Activated naive CD4-positive, alpha-beta T cell treated with anti-CD3 and anti-CD28 coated beads, Interleukin-2, amount 10 ng/mL, durations not matched to agents 7 days and 5 days (primary cell): ENCODE data around the gene PER3.

ENCODE experiments used
- CTCF ChIA-PET: fragments of 350-600 bp; sonication (Branson Sonifier 250); formaldehyde crosslinking; loops from one replicate; lab custom pipeline; 2021; ENCODE audit warnings: antibody characterized with exemption; lab: Charles Lee
- DNase-seq: peaks from one replicate; pipeline ENCODE4 v3.0.0-alpha.2; 2020
- H3K27ac Mint-ChIP-seq: one replicate; pipeline ENCODE4 v1.8.0; 2021; ENCODE audit warnings: mild to moderate bottlenecking, moderate library complexity, mixed read lengths
- H3K27me3 Mint-ChIP-seq: one replicate; pipeline ENCODE4 v1.8.0; 2021; ENCODE audit warnings: mild to moderate bottlenecking, mixed read lengths
- H3K36me3 Mint-ChIP-seq: one replicate; pipeline ENCODE4 v1.8.0; 2021; ENCODE audit warnings: mixed read lengths
- H3K4me1 Mint-ChIP-seq: one replicate; pipeline ENCODE4 v1.8.0; 2021; ENCODE audit warnings: mixed read lengths
- H3K4me3 Mint-ChIP-seq: one replicate; pipeline ENCODE4 v1.8.0; 2021; ENCODE audit warnings: mild to moderate bottlenecking, moderate library complexity, mixed read lengths
- H3K9me3 Mint-ChIP-seq: one replicate; pipeline ENCODE4 v1.8.0; 2021; ENCODE audit warnings: mixed read lengths

The PER3 gene

DNA sequence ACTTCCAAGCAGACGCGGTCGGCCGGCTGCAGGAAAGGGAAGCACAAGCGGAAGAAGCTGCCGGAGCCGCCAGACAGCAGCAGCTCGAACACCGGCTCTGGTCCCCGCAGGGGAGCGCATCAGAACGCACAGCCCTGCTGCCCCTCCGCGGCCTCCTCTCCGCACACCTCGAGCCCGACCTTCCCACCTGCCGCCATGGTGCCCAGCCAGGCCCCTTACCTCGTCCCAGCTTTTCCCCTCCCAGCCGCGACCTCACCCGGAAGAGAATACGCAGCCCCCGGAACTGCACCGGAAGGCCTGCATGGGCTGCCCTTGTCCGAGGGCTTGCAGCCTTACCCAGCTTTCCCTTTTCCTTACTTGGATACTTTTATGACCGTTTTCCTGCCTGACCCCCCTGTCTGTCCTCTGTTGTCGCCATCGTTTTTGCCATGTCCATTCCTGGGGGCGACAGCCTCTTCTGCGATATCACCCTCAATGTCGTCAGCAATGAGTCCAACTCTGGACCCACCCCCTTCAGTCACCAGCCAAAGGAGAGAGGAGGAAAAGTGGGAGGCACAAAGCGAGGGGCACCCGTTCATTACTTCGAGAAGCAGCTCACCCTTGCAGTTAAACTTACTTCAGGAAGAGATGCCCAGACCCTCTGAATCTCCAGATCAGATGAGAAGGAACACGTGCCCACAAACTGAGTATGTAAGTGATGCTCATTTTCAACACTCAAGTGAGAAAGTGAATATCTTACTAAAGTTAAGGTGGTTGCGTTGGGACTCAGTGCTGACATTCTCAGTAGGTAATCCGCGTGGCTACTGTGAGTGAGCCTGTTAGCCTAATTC lies 43.2 kb downstream of the PER3 start:
- peak; percentile 49 for DNase-seq
- CTCF ChIA-PET, result no interaction called here
- H3K27ac Mint-ChIP-seq, result peak overlapping the region; percentile 84
- H3K4me1 Mint-ChIP-seq, result peaks cover 2% of the 10 kb centered on the region
- no peaks in the 10 kb centered on the region for H3K36me3 Mint-ChIP-seq
- H3K27me3 Mint-ChIP-seq, result no peaks in the 10 kb centered on the region
- H3K4me3 Mint-ChIP-seq, result peak overlapping the region; percentile 78
- no peaks in the 10 kb centered on the region for H3K9me3 Mint-ChIP-seq

DNA sequence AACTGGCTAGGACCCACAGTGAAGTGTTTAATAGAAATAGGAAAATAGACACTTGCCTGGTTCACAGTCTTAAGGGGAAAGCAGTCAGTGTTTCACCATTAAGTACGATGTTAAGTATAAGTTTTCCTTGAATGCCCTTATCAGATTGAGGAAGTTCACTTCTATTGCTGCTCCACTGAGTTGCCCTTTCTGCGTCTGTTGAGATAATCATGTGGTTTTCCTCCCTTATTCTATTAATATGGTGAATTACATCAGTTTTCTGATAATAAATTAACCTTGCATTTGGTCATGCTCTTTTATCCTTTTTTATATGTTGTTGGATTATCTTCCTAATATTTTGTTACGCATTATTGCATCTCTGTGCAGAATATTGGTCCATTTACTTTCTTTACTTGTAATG lies 47.4 kb downstream of the PER3 start:
- CTCF ChIA-PET, result no interaction called here
- no peak overlapping the region for H3K27ac Mint-ChIP-seq
- DNase-seq, result no peak
- H3K36me3 Mint-ChIP-seq, result no peaks in the 10 kb centered on the region
- H3K9me3 Mint-ChIP-seq, result no peaks in the 10 kb centered on the region
- H3K27me3 Mint-ChIP-seq, result no peaks in the 10 kb centered on the region
- no peak overlapping the region for H3K4me3 Mint-ChIP-seq
- H3K4me1 Mint-ChIP-seq, result peaks cover under 1% of the 10 kb centered on the region

DNA sequence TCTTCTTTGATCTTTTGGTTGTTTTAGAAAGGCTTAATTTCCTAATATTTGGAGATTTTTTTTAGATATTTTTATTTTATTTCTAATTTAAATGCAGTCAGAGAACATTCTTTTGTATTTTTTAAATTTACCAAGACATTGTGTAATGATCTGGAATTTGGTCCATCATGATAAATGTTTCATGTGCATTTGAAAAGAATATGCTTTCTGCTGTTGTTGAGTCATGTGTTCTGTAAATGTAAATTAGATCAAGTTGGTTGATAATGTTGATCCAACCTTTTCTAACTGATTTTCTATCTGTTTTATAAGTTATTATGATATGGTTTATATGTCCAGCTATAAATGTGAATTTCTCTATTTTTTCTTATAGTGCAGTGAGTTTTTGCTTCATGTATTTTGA lies 48.9 kb downstream of the PER3 start:
- no peaks in the 10 kb centered on the region for H3K4me1 Mint-ChIP-seq
- H3K36me3 Mint-ChIP-seq, result peaks cover 2% of the 10 kb centered on the region
- no peak overlapping the region for H3K27ac Mint-ChIP-seq
- CTCF ChIA-PET, result no interaction called here
- H3K9me3 Mint-ChIP-seq, result no peaks in the 10 kb centered on the region
- no peak for DNase-seq
- H3K4me3 Mint-ChIP-seq, result no peak overlapping the region
- no peaks in the 10 kb centered on the region for H3K27me3 Mint-ChIP-seq

DNA sequence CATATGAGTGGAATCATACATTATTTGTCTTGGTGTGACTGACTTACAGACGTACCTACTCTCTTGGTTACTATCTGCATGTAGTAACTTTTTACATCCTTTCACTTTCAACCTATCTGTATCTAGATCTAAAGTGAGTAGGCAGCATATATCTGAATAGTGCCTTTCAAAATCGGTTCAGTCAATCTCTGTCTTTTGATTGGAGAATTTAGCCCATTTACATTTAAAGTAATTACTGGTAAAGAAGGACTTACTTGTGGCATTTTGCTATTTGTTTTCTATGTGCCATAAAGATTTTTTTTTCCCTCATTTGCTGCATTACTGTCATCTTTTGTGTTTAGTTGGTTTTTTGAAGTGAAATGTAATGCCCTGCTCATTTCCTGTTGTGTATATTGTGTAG lies 54.6 kb downstream of the PER3 start:
- no peak overlapping the region for H3K4me3 Mint-ChIP-seq
- no peak overlapping the region for H3K27ac Mint-ChIP-seq
- no peak for DNase-seq
- peaks cover 3% of the 10 kb centered on the region for H3K4me1 Mint-ChIP-seq
- CTCF ChIA-PET, result no interaction called here
- peaks cover 6% of the 10 kb centered on the region for H3K9me3 Mint-ChIP-seq
- no peaks in the 10 kb centered on the region for H3K27me3 Mint-ChIP-seq
- H3K36me3 Mint-ChIP-seq, result peaks cover 10% of the 10 kb centered on the region

DNA sequence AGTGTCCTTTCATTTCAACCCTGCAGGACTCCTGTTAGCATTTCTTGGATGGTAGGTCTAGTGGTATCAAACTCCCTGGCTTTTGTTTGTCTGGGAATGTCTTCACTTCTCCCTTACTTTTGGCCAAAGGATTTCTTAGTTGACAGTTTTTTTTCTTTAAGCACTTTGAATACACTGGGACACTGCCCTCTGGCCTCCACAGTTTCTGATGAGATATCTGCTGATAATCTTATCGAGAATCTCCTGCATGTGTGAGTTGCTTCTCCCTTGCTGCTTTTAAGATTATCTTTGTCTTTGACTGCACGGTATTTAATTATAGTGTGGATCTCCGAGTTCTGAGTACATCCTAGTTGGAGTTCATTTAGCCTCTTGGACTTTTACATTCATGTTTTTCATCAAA lies 55.4 kb downstream of the PER3 start:
- H3K27me3 Mint-ChIP-seq, result no peaks in the 10 kb centered on the region
- H3K9me3 Mint-ChIP-seq, result peaks cover 6% of the 10 kb centered on the region
- peaks cover 3% of the 10 kb centered on the region for H3K4me1 Mint-ChIP-seq
- peaks cover 10% of the 10 kb centered on the region for H3K36me3 Mint-ChIP-seq
- no peak overlapping the region for H3K27ac Mint-ChIP-seq
- H3K4me3 Mint-ChIP-seq, result no peak overlapping the region
- DNase-seq, result no peak
- CTCF ChIA-PET, result no interaction called here

DNA sequence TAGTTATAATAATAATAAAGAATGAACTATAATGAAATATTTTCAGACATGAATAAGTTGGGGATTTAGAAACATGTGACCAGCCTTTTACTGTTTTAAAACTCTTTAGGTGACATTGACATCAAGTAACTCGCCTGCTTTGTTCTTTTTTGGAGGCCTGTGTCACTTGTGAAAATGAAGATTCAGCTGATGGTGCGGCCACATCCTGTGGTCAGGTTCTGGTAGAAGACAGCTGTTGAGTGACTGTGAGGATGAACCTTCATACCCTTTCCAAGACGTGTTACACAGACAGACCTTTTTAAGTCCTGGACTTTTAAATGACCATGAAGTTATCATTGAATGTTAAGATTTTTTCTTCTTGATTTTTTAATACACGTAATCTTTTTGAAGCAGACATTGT lies 58.4 kb downstream of the PER3 start:
- CTCF ChIA-PET, result no interaction called here
- DNase-seq, result peak; percentile 27

DNA sequence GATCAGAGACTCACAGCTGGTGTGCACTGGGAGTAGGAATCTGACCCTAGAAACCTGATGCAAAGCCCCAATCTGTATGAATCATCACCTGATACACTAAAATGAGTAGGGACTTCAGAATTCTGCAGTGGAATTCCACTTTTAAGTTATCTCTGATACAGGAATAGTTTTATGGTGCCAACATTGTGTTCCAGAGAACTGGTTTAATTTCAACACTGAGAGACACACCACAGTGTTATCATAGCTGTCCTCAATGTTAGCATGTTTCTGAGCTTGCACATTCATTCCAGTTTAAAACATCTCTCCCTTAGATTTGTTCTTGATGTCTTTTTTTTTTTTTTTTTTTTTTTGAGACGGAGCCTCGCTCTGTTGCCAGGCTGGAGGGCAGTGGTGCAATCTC lies 61.7 kb downstream of the PER3 start:
- no peak overlapping the region for H3K4me3 Mint-ChIP-seq
- peaks cover 1% of the 10 kb centered on the region for H3K36me3 Mint-ChIP-seq
- peaks cover under 1% of the 10 kb centered on the region for H3K9me3 Mint-ChIP-seq
- no peak overlapping the region for H3K27ac Mint-ChIP-seq
- peaks cover 3% of the 10 kb centered on the region for H3K4me1 Mint-ChIP-seq
- CTCF ChIA-PET, result no interaction called here
- peaks cover 1% of the 10 kb centered on the region for H3K27me3 Mint-ChIP-seq
- DNase-seq, result no peak

More for the DNA sequence above, 58.4 kb downstream of the PER3 start:
- peaks cover 6% of the 10 kb centered on the region for H3K9me3 Mint-ChIP-seq
- H3K27me3 Mint-ChIP-seq, result no peaks in the 10 kb centered on the region
- H3K27ac Mint-ChIP-seq, result no peak overlapping the region
- H3K36me3 Mint-ChIP-seq, result peaks cover 9% of the 10 kb centered on the region
- peaks cover 3% of the 10 kb centered on the region for H3K4me1 Mint-ChIP-seq
- no peak overlapping the region for H3K4me3 Mint-ChIP-seq

DNA sequence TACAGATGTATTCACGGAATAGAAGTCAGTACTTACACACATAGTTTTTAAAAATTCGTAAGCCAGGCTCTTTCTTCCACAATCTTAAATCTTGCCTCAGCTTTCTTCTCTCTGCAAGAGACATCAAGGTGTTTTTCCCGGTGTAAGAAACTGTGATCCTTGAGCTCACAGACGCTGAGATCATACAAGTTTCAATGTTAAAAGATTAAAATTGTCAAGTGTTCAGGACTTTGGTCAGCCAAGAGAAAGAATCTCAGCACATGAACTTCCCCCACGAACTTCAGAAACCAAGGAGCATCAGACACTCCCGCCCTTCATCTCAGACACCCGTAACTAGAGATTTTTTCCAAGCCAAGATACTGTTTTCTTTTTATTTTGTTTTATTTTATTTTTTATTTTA lies 62.6 kb downstream of the PER3 start:
- Mint-ChIP-seq H3K27me3 (peaks cover 7% of the 10 kb centered on the region), H3K4me1 (peaks cover 3% of the 10 kb centered on the region), H3K27ac (no peak overlapping the region), H3K4me3 (no peak overlapping the region), H3K36me3 (no peaks in the 10 kb centered on the region), H3K9me3 (no peaks in the 10 kb centered on the region)
- CTCF ChIA-PET, result no interaction called here
- DNase-seq, result no peak

DNA sequence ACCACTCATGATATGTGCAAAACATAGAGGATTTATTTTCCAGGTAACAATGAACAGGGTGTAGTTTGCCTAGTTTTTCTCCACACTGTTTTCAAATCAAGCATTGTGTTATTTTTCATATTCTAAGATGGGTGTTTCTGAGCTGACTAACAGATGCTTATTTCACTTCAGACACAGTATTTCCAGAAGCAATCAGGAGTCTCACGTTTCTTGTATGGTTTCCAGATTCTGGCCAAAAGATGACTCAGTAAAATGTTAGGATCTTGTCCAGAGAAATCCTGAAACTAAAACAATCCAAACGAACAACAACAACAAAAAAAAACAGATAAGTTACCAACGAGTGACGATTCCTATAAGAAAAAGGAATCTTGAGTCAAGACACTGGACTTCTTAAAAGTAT lies 63.5 kb downstream of the PER3 start:
- H3K4me1 Mint-ChIP-seq, result peaks cover under 1% of the 10 kb centered on the region
- peaks cover 7% of the 10 kb centered on the region for H3K27me3 Mint-ChIP-seq
- H3K9me3 Mint-ChIP-seq, result no peaks in the 10 kb centered on the region
- H3K27ac Mint-ChIP-seq, result no peak overlapping the region
- no peak for DNase-seq
- no peak overlapping the region for H3K4me3 Mint-ChIP-seq
- CTCF ChIA-PET, result no interaction called here
- no peaks in the 10 kb centered on the region for H3K36me3 Mint-ChIP-seq

DNA sequence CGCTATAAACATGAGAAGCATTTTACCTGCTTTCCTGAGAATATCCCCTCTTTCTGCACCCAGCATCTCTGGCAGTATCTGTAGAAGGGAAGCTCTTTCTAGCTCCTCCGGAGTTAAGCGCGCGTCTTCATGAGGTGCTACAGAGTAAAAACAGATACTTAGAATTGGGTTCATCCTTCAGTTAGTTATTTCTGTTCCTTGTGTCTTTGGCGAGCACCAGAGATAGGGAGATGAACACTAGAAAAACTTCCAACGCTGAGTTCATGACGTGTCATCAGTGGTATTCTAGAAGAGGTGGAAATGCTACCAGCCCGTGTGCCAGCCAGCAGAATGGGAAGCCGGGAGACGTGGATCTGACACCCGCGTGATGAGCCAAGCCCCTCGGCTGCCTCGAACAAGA lies 66.7 kb downstream of the PER3 start:
- CTCF ChIA-PET, result no interaction called here
- Mint-ChIP-seq H3K36me3 (no peaks in the 10 kb centered on the region), H3K27ac (no peak overlapping the region), H3K9me3 (no peaks in the 10 kb centered on the region), H3K4me3 (no peak overlapping the region), H3K27me3 (peaks cover 7% of the 10 kb centered on the region), H3K4me1 (no peaks in the 10 kb centered on the region)
- no peak for DNase-seq

DNA sequence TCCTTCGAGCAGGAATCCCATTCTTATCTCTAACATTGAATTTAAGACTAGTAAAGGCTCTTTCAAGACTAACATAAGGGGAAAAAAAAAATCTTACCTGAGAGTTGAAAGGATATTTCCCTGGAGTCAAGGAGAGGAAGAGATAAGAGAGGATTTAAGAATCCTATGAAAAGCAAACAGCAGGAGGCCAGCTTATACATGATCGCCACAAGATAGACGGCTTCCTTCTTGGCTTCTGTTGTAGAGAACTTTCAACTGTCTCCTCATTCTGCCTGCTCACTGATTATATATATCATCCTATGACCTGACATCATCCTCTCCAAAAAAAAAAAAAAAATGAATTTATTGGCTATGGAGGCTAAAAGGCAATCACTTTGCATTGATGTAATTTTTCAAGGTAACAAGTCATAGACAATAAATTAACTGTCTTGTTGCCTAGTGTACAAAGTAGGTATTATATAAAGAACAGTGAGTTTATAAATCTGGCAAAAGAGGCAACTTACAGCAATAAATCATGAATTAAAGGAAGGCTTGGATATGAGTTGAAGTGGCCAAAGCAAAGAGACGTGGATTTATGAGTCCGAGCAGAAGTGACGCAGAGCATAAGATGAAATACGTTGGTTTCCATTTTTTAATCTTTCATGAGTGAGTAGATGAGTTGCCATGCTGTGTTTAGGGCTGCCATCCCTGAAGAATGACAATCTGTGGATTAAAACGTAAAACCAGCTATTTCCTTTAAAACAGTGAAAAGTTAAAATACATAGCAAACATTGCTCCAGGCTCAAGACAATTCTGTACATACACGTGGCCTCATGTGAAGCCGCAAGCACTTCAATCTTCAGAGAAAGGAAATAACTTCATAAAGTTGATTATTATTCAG lies 69.0 kb downstream of the PER3 start, which contains the start of gene UTS2:
TSS of gene UTS2 (minus strand) at position 262 of the 880 bp plus-strand sequence. CDS start at position 200, 62 bp downstream.
- Mint-ChIP-seq H3K4me3 (no peak within 1 kb of the TSS), H3K4me1 (no peaks in the 10 kb centered on the region), H3K36me3 (no peaks in the 10 kb centered on the region), H3K27me3 (peaks cover 7% of the 10 kb centered on the region), H3K9me3 (no peaks in the 10 kb centered on the region), H3K27ac (no peak within 1 kb of the TSS)
- CTCF ChIA-PET, result no interaction called here
- DNase-seq, result no peak

DNA sequence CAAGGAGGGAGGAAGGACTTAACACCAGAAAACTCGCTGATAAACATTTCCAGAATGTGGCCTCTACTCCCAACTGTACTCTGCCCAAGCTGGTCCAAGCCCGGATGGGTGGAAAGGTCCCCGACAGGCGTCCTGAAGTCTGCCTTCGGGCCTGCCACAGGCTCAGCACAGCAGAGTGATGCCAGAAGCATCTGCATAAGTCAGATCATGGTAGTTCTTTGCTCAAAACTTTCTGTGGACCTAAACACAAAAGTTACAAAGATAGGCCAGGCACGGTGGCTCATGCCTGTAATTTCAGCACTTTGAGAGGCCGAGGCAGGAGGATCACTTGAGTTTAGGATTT lies 69.6 kb downstream of the PER3 start:
- H3K27ac Mint-ChIP-seq, result no peak overlapping the region
- H3K9me3 Mint-ChIP-seq, result no peaks in the 10 kb centered on the region
- no peaks in the 10 kb centered on the region for H3K36me3 Mint-ChIP-seq
- H3K27me3 Mint-ChIP-seq, result peaks cover 7% of the 10 kb centered on the region
- H3K4me1 Mint-ChIP-seq, result no peaks in the 10 kb centered on the region
- no peak overlapping the region for H3K4me3 Mint-ChIP-seq
- DNase-seq, result no peak
- CTCF ChIA-PET, result no interaction called here

DNA sequence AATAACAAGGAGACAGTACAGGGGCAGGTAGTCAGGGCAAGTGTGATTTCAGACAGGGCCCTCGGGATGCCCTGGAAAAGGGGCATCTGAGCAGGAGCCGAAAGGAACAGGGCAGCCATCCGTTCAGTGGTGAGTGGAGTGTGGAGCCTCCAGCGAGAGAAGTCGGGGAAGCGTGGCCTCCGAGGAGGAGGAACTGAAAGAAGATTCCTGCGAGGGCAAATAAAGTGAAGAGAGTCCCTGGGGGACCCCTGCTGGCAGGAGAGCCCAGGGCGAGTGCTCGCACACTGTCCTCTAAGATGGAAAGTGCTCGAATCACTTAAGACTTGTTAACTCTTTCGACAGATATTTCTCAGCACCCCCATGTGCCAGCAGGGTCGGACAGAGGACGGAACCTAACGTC lies 72.3 kb downstream of the PER3 start:
- H3K4me3 Mint-ChIP-seq, result no peak overlapping the region
- H3K36me3 Mint-ChIP-seq, result no peaks in the 10 kb centered on the region
- H3K9me3 Mint-ChIP-seq, result no peaks in the 10 kb centered on the region
- DNase-seq, result no peak
- CTCF ChIA-PET, result no interaction called here
- H3K4me1 Mint-ChIP-seq, result no peaks in the 10 kb centered on the region
- H3K27ac Mint-ChIP-seq, result no peak overlapping the region
- peaks cover 2% of the 10 kb centered on the region for H3K27me3 Mint-ChIP-seq

DNA sequence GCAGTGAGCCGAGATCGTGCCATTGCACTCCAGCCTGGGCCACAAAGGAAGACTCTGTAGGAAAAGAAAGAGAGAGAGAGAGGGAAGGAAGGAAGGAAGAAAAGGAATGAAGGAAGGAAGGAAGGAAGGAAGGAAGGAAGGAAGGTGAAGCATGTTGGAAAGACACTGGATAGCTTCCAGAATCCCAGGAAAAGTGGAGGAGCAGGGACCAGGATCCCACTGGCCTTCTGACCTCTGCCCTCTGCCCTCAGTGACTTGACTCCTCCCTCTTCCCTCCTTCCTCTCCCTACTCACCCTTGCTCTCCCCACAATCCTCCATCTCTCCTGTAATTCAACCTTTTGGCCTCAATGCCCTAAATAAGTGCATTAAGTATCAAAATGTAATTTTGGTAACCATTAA lies 72.9 kb downstream of the PER3 start:
- no peaks in the 10 kb centered on the region for H3K27me3 Mint-ChIP-seq
- H3K9me3 Mint-ChIP-seq, result no peaks in the 10 kb centered on the region
- H3K36me3 Mint-ChIP-seq, result no peaks in the 10 kb centered on the region
- H3K4me1 Mint-ChIP-seq, result no peaks in the 10 kb centered on the region
- DNase-seq, result no peak
- no peak overlapping the region for H3K27ac Mint-ChIP-seq
- CTCF ChIA-PET, result interaction anchor here (0.7 kb wide), 1 partner anchor 136 kb away, joined by 3 read pairs; no protein-coding TSS in a partner anchor
- H3K4me3 Mint-ChIP-seq, result no peak overlapping the region

DNA sequence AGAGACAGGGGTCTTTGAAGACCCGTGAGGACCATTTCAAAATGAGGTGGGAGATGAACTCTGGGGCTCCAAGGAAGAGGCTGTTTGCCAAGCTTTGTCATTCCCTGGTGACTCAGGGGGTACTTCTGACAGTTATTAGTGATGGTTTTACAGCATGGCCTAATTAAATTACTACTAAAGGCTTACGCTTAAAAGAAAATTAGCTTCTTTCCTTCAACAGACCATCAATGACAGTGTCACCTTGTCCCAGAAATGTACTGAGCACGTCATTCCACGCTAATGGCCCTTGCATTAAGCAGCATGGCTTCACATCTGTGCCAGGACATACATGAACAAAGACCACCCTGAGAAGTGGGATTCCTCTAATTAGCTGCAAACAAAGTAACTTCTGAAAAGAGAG lies 73.9 kb downstream of the PER3 start:
- H3K4me1 Mint-ChIP-seq, result no peaks in the 10 kb centered on the region
- DNase-seq, result no peak
- H3K4me3 Mint-ChIP-seq, result no peak overlapping the region
- no peaks in the 10 kb centered on the region for H3K36me3 Mint-ChIP-seq
- no peaks in the 10 kb centered on the region for H3K9me3 Mint-ChIP-seq
- H3K27ac Mint-ChIP-seq, result no peak overlapping the region
- no peaks in the 10 kb centered on the region for H3K27me3 Mint-ChIP-seq
- CTCF ChIA-PET, result no interaction called here
